HG03095 (cell line): Measurements from ENCODE around the gene RETREG3.

Source experiments
- ATAC-seq: cut with Tn5 transposase; IDR thresholded peaks from one replicate; pipeline ENCODE4 v1.9.1; 2021; ENCODE audit warnings: moderate library complexity; ENCODE audit not compliant: unreplicated experiment

RETREG3 gene

GRCh38 chr17:42536372-42537155, 72.6 kb downstream of the RETREG3 start:
- peak; percentile 50 for ATAC-seq

GRCh38 chr17:42536048-42536371, 73.2 kb downstream of the RETREG3 start, which contains the start of gene NAGLU:
TSS of gene NAGLU (plus strand) at chr17:42536241. CDS start at chr17:42536273, 32 bp downstream.
- peak; percentile 68 for ATAC-seq

GRCh38 chr17:42535155-42536047, 73.8 kb downstream of the RETREG3 start:
- ATAC-seq, result no peak

- ATAC-seq, result no peak
Measured at GRCh38 chr17:42531455-42532354, 77.5 kb downstream of the RETREG3 start.

- no peak for ATAC-seq
Measured at GRCh38 chr17:42530952-42531454, 78.2 kb downstream of the RETREG3 start.
